HL-60/S4 treated with phorbol 12-myristate 13-acetate at 8.2 ng/mL for 4 days and 3 days (cell line): ENCODE data around the gene GBP5.
"Not testable (repeated sequence)": the region's sequence is repeated elsewhere in the genome, so short reads cannot be mapped to it uniquely, and the experiment has no call there.

Experiments used
- in situ Hi-C: fragments of 300-500 bp; cut with MboI; formaldehyde crosslinking; loops from 2 replicates; pipeline ENCODE4 v1.15.0; 2022; ENCODE audit warnings: low sequenced_read_pairs

Gene GBP5, protein sequence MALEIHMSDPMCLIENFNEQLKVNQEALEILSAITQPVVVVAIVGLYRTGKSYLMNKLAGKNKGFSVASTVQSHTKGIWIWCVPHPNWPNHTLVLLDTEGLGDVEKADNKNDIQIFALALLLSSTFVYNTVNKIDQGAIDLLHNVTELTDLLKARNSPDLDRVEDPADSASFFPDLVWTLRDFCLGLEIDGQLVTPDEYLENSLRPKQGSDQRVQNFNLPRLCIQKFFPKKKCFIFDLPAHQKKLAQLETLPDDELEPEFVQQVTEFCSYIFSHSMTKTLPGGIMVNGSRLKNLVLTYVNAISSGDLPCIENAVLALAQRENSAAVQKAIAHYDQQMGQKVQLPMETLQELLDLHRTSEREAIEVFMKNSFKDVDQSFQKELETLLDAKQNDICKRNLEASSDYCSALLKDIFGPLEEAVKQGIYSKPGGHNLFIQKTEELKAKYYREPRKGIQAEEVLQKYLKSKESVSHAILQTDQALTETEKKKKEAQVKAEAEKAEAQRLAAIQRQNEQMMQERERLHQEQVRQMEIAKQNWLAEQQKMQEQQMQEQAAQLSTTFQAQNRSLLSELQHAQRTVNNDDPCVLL

DNA sequence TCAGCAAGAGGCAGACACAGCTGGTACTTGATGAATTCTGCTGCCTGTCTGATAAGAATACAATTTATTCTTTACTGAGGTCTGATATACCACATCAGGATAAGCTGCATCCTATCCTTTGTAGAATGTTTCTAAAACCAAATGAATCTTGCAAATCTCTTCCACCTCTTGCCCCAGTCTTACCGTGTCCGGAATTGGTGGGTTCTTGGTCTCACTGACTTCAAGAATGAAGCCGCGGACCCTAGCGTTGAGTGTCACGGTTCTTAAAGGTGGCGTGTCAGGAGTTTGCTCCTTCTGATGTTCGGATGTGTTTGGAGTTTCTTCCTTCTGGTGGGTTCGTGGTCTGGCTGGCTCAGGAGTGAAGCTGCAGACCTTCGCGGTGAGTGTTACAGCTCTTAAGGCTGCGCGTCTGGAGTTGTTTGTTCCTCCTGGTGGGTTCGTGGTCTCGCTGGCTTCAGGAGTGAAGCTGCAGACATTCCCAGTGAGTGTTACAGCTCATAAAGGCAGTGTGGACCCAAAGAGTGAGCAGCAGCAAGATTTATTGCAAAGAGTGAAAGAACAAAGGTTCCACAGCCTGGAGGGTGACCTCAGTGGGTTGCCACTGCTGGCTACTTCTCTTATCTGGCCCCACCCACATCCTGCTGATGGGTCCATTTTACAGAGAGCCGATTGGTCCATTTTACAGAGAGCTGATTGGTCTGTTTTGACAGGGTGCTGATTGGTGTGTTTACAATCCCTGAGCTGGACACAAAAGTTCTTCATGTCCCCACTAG is at the start of gene GBP5:
Gene GBP5, minus strand, starts transcription at position 592 of the 773 bp plus-strand sequence. CDS start 3,305 bp downstream, outside the sequence.
- in situ Hi-C loops, result not testable (repeated sequence)

- in situ Hi-C loops, result no loop called here
Observed at GRCh38 chr1:89322402-89322801, 49.7 kb upstream of the GBP5 start.

GRCh38 chr1:89312572-89312971 is 39.9 kb upstream of the GBP5 start:
- in situ Hi-C loops, result no loop called here

GRCh38 chr1:89311757-89312156 is 39.1 kb upstream of the GBP5 start:
- in situ Hi-C loops, result no loop called here

DNA sequence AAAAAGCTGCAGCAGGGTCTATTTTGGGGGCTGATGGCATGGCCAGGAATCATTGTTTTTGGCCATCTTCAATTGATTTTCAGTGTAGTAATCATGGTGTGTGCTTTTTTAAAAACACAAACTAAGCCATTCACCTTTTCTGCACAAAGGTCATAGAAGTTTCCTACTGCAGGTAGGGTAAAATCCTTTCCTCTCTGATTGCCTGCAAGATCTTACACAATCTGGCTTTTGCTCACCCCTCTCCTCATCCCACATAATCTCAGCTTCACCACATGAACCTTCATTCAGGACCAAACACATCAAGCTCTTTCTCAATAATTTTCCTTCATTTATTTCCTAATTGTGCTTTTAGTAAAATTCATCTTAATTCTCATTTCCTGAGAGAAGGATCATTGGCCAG is 38.3 kb upstream of the GBP5 start:
- in situ Hi-C loops, result no loop called here

- in situ Hi-C loops, result no loop called here
Observed at GRCh38 chr1:89310505-89310904, 37.8 kb upstream of the GBP5 start.

- in situ Hi-C loops, result no loop called here
Observed at GRCh38 chr1:89309828-89310227, 37.2 kb upstream of the GBP5 start.

GRCh38 chr1:89306273-89306672 is 33.6 kb upstream of the GBP5 start:
- in situ Hi-C loops, result no loop called here

GRCh38 chr1:89305493-89305892 is 32.8 kb upstream of the GBP5 start:
- in situ Hi-C loops, result no loop called here

GRCh38 chr1:89304572-89305230 is 32.0 kb upstream of the GBP5 start:
- in situ Hi-C loops, result no loop called here

- in situ Hi-C loops, result no loop called here
Observed at GRCh38 chr1:89302697-89303332, 30.2 kb upstream of the GBP5 start.

- in situ Hi-C loops, result not testable (repeated sequence)
Observed at GRCh38 chr1:89299739-89300463, 27.2 kb upstream of the GBP5 start.

DNA sequence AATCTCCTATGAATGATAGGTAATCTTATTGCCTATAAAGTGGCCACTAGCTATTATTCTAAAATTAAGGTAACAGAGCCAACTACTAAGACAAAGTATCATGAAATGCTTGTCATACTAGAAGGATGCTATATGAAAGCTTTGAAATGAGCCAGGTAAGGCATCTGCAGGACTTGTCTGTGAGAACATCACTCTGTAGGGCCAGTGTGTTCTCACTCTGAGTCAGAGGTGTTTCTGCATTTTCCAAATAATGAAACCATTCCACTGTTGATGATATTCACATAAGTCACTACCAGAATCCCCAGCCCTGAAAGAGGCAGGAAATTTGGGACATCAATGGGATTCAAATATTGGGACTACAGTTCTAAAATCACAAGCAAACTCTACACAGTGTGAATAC is 25.8 kb upstream of the GBP5 start:
- in situ Hi-C loops, result no loop called here

- in situ Hi-C loops, result no loop called here
Observed at GRCh38 chr1:89295187-89295586, 22.5 kb upstream of the GBP5 start.

DNA sequence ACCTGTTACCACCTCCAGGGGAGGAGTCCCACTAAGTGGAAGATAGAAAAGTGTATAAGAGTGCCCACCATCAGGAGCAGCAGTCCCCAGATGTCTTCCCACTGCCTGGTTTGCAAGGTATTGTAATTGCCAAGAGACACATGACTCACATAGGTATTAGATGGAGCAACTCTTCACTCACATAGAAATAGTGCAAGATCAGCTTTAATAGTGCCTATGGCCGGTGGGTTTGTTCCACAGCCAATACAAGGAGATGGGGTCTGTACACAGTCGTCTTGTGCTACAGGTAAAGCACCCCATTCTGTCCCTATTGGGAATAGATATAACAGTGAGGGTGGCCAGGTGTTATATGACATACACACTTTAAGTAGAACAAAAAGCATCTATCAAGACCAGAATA is 18.6 kb upstream of the GBP5 start:
- in situ Hi-C loops, result no loop called here

GRCh38 chr1:89288051-89288340 is 15.3 kb upstream of the GBP5 start:
- in situ Hi-C loops, result no loop called here

GRCh38 chr1:89287181-89288050 is 14.8 kb upstream of the GBP5 start:
- in situ Hi-C loops, result no loop called here

DNA sequence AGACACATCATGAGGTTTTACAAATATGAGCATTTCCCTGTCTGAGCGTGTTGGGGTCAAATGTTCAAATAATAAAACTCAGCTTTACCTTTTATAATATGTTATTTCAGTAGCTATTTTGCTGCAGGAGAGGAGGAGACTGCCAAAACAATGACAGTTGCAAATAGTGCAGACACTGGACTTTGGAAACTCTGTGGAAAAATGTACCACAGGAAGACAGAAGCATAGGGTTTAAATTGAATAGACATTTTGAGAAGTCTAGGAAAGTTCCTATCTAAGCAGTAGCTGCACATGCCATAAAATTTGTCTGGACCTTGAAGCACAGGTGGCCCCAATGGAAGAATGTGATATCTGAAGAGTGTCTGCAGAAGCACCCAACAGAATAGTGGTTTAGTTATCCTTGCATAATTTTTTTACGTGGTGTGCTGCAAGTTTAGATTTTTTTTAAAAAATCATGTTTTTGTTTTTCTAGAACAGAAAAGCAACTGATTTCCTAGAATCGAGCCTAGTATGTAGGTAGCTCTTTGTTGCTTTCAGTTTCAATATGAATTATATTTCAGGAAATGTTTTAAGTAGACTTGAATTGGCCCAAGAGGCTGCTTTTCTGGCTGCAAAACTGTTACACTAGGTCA is 14.0 kb upstream of the GBP5 start:
- in situ Hi-C loops, result no loop called here
